Measurements from ENCODE around the gene DVL1.

DNA sequence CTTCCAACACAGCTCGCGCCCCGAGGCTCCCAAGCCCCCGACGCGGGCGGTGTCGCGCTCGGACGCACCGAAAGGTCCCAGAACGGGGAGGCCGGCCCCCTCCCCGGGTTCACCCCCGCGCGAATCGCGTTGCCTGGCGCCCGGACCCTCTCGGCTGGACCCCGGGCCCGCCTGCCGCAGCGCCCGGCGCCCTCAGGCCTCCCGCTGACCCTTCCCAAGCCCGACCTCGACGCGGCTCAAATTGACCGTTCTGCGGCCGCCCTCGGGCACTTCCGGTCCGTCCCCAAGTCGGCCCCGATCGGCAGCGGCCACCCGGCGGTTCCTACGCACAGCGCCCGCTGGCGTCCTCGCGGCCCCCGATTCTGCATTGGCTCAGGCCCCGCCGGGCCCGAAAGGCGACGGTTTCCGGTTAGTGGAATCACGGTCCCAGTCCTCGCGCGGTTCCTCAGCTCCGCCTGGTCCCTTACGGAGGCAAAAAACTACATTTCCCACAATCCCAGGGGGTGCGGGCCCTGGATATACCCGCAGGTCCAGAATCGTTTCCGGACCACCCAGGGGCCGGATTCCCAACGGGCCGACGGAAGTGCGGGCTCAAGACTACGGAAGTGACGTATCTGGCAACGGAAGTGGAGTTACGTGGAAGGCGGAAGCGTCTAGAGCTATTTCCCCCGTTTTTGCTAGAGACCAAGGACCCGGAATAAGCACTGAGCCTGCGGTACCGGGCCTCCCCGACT lies 25.9 kb upstream of the DVL1 start, which contains the start of gene AURKAIP1:
- no peak for TF ChIP-seq ZNF274 (IDR thresholded peaks at IDR 0.05; ENCODE audit: low read depth, low read length)
- no peak for TF ChIP-seq SUZ12 (IDR thresholded peaks at IDR 0.05; ENCODE audit: extremely low read depth, insufficient read depth, insufficient read length)

Data from NT2/D1 (cell line).